Stimulated activated CD8-positive, alpha-beta memory T cell treated with anti-CD3 and anti-CD28 coated beads, Interleukin-4, amount 100 ng/mL, for 1 hour (primary cell): ENCODE data around the gene ARL2.

Experiments used
- DNase-seq, 2 donors: peaks; one replicate each; pipeline ENCODE4 v3.0.0-alpha.2; 2020; ENCODE audit warnings: low read depth in 2 of 2, low spot score in 1 of 2

The ARL2 gene

GRCh38 chr11:65045061-65045460 lies 31.1 kb downstream of the ARL2 start:
- no peak for DNase-seq

GRCh38 chr11:65045728-65046127 lies 31.8 kb downstream of the ARL2 start:
- DNase-seq: no peak

DNA sequence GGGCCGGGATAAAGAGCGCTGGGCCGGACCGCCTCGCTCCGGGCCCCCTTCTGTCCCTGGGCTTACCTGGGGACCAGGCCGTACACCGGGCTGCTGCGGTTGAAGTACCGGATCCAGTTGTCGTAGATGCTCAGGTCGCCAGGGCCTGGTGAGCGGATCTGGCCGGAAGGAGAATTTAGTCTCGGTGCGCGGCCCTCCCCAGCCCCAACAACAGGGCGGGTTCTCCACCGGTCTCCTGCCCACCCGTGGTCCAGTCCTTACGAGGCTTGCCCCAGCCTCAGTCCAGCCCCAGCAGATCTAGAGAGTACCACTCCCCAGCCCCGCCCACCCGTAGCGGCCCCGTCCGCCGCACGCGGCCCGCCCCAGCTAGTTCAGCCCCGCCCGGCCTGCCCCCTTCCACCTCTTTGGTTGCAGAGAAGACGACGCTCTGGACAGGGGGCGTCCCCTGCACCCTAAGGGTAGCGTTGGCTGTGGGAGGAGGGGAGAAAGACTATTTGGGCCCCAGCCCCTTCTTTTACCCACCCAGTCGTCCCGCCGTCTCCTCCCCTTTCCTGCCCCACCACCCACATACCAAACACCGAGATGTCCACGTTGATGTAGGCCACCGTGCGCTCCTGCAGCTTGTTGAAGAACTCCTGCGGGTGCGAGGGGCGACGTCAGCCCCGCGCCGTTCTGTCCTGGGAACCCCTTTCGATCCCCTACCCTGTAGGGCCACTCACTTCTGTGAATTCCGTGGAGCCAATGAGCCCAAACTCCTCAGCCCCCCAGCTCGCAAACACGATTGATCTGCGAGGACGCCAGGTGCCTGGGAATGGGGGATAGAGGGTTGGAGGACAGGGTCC lies 33.8 kb downstream of the ARL2 start:
- DNase-seq: no peak

DNA sequence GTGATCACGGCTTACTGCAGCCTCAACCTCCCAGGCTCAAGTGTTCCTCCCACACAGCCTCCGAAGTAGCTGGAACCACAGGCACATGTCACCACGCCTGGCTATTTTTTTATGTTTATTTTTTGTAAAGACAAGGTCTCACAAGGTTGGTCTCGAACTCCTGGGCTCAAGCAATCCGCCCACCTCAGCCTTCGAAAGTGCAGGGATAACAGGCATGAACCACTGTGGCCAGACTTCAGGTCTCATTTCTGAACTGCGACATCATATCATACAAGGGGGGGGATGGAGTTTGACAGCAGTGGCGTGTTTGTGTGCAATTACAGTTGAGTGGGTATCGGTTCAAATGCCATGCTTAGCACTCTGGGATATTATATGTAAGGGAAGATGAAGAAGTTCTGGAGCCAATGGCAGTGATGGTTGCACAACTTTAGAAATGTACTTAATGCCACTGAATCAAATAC lies 37.5 kb downstream of the ARL2 start:
- no peak for DNase-seq

GRCh38 chr11:65053827-65054508 lies 40.0 kb downstream of the ARL2 start:
- DNase-seq: no peak

- no peak for DNase-seq
These were observed 41.6 kb downstream of the ARL2 start for GRCh38 chr11:65055538-65055937.

- DNase-seq: no peak
These were observed 43.0 kb downstream of the ARL2 start for GRCh38 chr11:65056999-65057398.

- DNase-seq: no peak
These were observed 43.6 kb downstream of the ARL2 start for GRCh38 chr11:65057526-65057925.

GRCh38 chr11:65058012-65058411 lies 44.1 kb downstream of the ARL2 start:
- DNase-seq: no peak

DNA sequence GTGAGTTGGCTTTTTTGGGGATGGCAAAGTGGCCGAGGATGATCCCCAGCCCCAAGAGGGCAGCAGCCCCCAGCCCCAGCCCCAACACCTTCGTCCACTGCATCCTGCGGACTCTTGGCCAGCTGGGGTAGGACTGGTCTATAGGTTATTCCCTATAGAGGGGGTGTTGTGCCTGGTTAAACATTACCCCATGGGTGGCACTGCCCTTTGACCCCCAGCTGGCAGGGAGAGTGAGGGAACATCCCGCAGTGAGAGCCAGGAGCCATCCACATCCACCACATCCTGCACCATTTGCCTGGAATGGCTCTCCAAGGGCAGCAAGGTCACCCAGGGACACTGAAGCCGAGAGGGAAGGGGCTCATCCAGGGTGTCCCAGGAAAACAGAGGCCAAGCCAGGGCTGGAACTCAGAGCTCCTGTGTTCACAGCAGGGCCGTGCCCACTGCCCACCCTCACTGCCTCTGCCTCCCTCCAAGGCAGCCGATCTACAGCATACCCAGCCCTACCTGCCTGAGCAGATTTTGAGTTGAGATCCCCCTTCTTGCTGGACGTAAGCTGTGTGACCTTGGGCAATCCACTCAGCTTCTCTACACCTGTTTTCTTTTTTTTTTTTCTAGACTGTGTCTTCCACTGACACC lies 44.6 kb downstream of the ARL2 start, which contains the start of gene NAALADL1:
Gene NAALADL1 (minus strand): TSS at position 135 of the 636 bp plus-strand sequence. CDS start 32 bp downstream, at position 103.
- DNase-seq: no peak

- DNase-seq: no peak
These were observed 45.6 kb downstream of the ARL2 start for GRCh38 chr11:65059523-65059922.

DNA sequence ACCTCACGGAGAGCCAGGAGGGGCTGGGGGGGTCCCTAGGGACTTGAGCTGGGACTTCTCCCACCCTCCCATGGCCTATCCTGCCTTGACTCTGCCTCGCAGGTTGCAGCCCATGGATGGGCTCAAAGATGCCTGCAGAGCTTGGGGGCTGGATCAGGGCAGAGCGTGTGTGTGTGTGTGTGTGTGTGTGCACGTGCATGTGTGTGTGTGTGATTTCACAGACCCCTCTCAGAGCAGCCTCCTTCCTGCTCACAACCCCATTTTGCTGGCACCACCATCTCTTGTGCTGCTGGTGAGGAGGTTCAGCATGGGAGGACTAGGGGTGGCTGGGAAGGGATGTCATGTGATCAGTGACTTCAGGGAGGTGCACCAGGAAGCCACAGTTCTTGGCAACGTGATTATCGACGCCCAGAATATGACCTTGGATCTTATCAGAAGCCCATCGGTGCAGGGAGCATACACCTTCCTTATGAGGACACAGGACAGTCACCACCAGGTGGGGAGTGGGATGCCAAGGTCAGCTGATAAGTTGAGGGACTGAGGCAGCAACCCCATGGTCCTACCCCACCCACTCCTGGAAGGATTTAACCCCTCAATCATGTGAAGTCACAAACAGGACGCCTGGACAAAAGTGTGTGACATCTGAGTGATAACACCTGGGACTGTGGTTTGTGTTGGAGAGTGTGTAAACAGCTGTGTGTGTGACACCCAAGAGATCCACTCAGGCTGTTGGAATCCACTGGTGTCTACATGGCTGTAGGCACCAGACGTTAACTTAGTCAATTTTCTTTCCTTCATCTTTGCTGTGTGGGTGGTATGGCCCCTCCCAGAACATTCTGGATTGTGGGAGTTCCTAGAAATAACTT lies 46.2 kb downstream of the ARL2 start:
- no peak for DNase-seq

GRCh38 chr11:65060913-65061408 lies 47.0 kb downstream of the ARL2 start:
- no peak for DNase-seq

- DNase-seq: no peak
These were observed 49.6 kb downstream of the ARL2 start for GRCh38 chr11:65063532-65063931.

DNA sequence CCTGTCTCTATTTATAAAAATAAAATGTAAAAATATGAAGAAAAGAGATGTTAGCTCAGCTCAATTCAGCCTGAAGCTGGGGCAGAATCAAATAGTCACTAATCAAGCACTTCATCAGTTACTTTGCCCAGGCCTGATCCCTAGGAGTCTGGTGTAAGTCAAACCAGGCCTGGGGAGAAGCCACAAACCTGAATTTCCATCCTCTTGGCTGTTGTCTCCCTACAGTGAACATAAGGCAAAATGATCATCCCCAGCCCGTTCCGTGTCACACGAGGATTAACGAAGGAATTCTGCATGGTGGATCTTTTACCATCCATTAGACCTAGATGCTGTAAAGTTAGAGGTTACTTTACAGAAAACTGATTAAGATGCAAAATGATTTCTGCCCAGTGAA lies 50.9 kb downstream of the ARL2 start:
- DNase-seq: no peak

DNA sequence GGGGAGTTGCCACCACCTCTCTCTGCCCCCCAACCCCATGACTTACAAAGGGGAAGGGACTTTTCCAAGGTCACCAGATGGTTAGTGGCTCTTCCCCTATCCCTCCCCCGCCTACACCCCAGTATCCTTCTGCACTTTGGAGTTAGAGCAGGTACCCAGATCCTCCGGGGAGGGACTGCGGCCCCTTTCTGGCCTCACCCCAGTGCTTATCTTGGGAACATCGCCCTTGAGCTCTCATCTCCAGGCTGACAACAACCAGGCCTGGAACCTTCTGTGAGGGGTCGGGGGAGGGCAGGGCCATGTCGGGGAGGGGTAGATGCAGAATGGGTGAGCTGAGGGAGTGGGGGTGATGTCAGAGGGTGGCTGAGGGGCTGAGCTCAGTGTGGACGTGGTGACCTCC lies 51.9 kb downstream of the ARL2 start:
- DNase-seq: no peak

DNA sequence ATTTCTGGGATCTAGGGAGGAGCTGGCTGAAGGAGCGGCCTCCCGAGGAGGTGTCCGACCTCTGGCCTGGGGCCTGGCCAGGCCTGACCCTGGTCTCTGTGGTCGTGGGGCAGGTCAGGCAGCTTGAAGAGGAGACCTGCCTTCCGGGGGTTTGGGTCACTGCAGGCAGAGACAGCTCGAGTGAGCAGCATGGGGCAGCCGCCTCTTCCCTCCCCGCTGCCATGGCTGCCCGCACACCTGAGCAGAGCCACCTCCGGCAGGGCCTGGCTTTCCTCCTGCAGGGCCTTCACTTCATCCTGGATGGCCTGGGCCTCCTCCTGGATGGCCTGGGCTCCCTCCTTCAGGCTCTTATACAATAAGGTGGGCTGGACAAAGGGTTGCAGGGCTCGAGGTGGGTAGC lies 52.4 kb downstream of the ARL2 start:
- DNase-seq: no peak

- DNase-seq: no peak
These were observed 52.9 kb downstream of the ARL2 start for GRCh38 chr11:65066805-65067291.

- DNase-seq: no peak
These were observed 53.5 kb downstream of the ARL2 start for GRCh38 chr11:65067446-65067845.

DNA sequence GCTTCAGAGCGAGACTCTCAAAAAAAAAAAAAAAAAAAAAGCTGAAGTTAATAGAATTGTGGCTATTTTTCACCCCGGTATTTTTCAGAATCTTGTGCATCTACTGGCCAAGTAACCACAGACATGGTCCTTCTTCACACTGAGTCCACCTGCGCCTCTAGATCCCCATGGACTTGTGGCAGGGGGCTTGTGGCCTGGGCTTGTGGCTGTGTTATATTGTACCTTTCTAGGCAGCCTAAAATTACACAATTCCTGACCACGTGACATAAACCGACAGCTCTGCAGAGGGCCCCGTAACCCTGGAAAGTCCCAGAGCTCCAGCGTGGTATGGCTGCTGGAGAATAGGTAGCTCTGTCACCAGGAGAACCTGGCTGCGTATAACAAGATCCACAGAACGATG lies 55.3 kb downstream of the ARL2 start:
- DNase-seq: no peak
